GM12878 (cell line): ENCODE measurements around the gene BSND. TPM values are rescaled to one million over a fixed set of nuclear protein-coding genes. Genes with fewer than 3 reads are reported as not detected.

ENCODE experiments used
- ATAC-seq: fragments of 200-7000 bp; cut with Tn5 transposase; 3 replicates; pipeline ENCODE4 v1.9.1; 2020; ENCODE audit warnings: mild to moderate bottlenecking, moderate library complexity
- BruUV-seq: library from RNA; stranded (reverse); fragments of 400-500 nt; replicated peaks from 2 replicates; lab custom pipeline; 2021; lab: Mats Ljungman, UMichigan
- CTCF ChIA-PET: fragments of 300-600 bp; sonication (Branson Sonifier 250); formaldehyde crosslinking; extraction: SDS; loops from one replicate; lab custom pipeline; 2021; ENCODE audit warnings: inconsistent platforms; lab: Yijun Ruan, JAX
- POLR2A ChIA-PET: fragments of 350-600 bp; formaldehyde crosslinking; extraction: SDS; loops from one replicate; lab custom pipeline; 2021; ENCODE audit warnings: inconsistent platforms; lab: Charles Lee
- RAD21 ChIA-PET: fragments of 300-600 bp; sonication (Branson Sonifier 250); formaldehyde crosslinking; loops from one replicate; lab custom pipeline; 2023; ENCODE audit warnings: antibody characterized with exemption; ENCODE audit not compliant: unreplicated experiment; lab: Charles Lee
- SMC1A ChIA-PET: fragments of 300-600 bp; sonication (Branson Sonifier 250); formaldehyde crosslinking; loops from one replicate; lab custom pipeline; 2023; ENCODE audit not compliant: unreplicated experiment, uncharacterized antibody; lab: Charles Lee
- DNase-seq: peaks from one replicate; pipeline ENCODE4 v3.0.0-alpha.2; 2011; ENCODE audit warnings: low read depth, low spot score
- FAIRE-seq: peaks from 3 replicates; lab custom pipeline; 2011; peaks lifted over from hg19 to GRCh38; lab: Jason Lieb, UNC
- H2AFZ ChIP-seq: 2 replicates; pipeline ENCODE4 v1.6.0; 2011; ENCODE audit warnings: low read depth, low read length, control low read depth; ENCODE audit not compliant: control insufficient read depth
- H3K27ac ChIP-seq: 2 replicates; pipeline ENCODE4 v1.5.1; 2011; ENCODE audit warnings: control low read depth; ENCODE audit not compliant: control insufficient read depth, insufficient read depth
- H3K27me3 ChIP-seq, 2 experiments: replicated peaks in 1 of 2; 2 replicates each; pipeline versions ENCODE4 v1.6.0 to v1.6.1; 2011; ENCODE audit warnings: low read length in 1 of 2; ENCODE audit not compliant: control insufficient read depth in 2 of 2, insufficient read depth in 2 of 2
- H3K36me3 ChIP-seq, 2 experiments: 2 replicates each; pipeline ENCODE4 v1.5.1; 2011; ENCODE audit warnings: low read length in 1 of 2; ENCODE audit not compliant: control insufficient read depth in 2 of 2, insufficient read depth in 2 of 2
- H3K4me1 ChIP-seq: 2 replicates; pipeline ENCODE4 v1.6.1; 2011; ENCODE audit warnings: mild to moderate bottlenecking, low read length, moderate library complexity, mixed read lengths; ENCODE audit not compliant: control insufficient read depth, insufficient read depth
- H3K4me2 ChIP-seq: 2 replicates; pipeline ENCODE4 v1.6.0; 2011; ENCODE audit warnings: control low read depth; ENCODE audit not compliant: control insufficient read depth, insufficient read depth
- H3K4me3 ChIP-seq: fragments of 200-600 bp; sonication (generic); 2 replicates; pipeline ENCODE4 v1.5.1; 2016
- H3K79me2 ChIP-seq: 2 replicates; pipeline ENCODE4 v1.6.0; 2011; ENCODE audit warnings: low read length; ENCODE audit not compliant: control insufficient read depth, insufficient read depth
- H3K9ac ChIP-seq: 2 replicates; pipeline ENCODE4 v1.8.0; 2011; ENCODE audit warnings: low read length, control low read depth, mixed read lengths; ENCODE audit not compliant: control insufficient read depth, insufficient read depth
- H3K9me3 ChIP-seq: replicated peaks from 3 replicates; pipeline ENCODE4 v1.5.1; 2011; ENCODE audit warnings: mild to moderate bottlenecking, low read length; ENCODE audit not compliant: control insufficient read depth, insufficient read depth
- H4K20me1 ChIP-seq: 2 replicates; pipeline ENCODE4 v1.6.0; 2011; ENCODE audit not compliant: control insufficient read depth, insufficient read depth
- BCL11A ChIP-seq: IDR thresholded peaks from 2 replicates; pipeline ENCODE4 v1.6.1; 2011; ENCODE audit warnings: low read depth, low read length
- ESRRA ChIP-seq: IDR thresholded peaks from 2 replicates; pipeline ENCODE4 v1.6.1; 2012; ENCODE audit warnings: mild to moderate bottlenecking, low read length, improper control_type of control experiment
- GABPA ChIP-seq: IDR thresholded peaks from 2 replicates; pipeline ENCODE4 v1.6.1; 2014; ENCODE audit warnings: antibody characterized with exemption, low read depth, mild to moderate bottlenecking, inconsistent platforms
- IRF5 ChIP-seq: fragments of 450-650 bp; IDR thresholded peaks from 2 replicates; pipeline ENCODE4 v1.6.1; 2017; ENCODE audit warnings: borderline replicate concordance
- NKRF ChIP-seq: fragments of 450-650 bp; conservative IDR thresholded peaks from 2 replicates; pipeline ENCODE4 v1.6.1; 2017; ENCODE audit warnings: mild to moderate bottlenecking, moderate library complexity
- NR2C2 ChIP-seq: IDR thresholded peaks from 2 replicates; pipeline ENCODE4 v1.6.1; 2011; ENCODE audit warnings: borderline replicate concordance, low read depth; ENCODE audit not compliant: control insufficient read depth, insufficient read length
- PML ChIP-seq: IDR thresholded peaks from 2 replicates; pipeline ENCODE4 v1.6.1; 2012; ENCODE audit warnings: low read length, inconsistent platforms
- SMAD1 ChIP-seq: fragments of 450-650 bp; IDR thresholded peaks from 2 replicates; pipeline ENCODE4 v1.6.1; 2018; ENCODE audit warnings: mild to moderate bottlenecking, low read depth; ENCODE audit not compliant: partially characterized antibody
- SMC3 ChIP-seq: IDR thresholded peaks from 2 replicates; pipeline ENCODE4 v1.6.1; 2011; ENCODE audit warnings: low read length, improper control_type of control experiment, borderline replicate concordance
- WGBS: methylation state at CpG from one replicate; pipeline ENCODE4 v1.1.6; 2016; ENCODE audit warnings: low lambda C conversion rate; ENCODE audit not compliant: insufficient replicate concordance, insufficient coverage; ENCODE audit errors: missing lambda C conversion rate; 5-methylcytosine and 5-hydroxymethylcytosine counted together
- in situ Hi-C: fragments of 300-500 bp; cut with MboI; formaldehyde crosslinking; loops from 9 replicates; pipeline ENCODE4 v1.14.3; 2018; ENCODE audit warnings: mixed read lengths
- intact Hi-C: fragments of 100-400 bp; cut with micrococcal nuclease; formaldehyde crosslinking; loops from one replicate; pipeline ENCODE4 v1.14.2; 2022; ENCODE audit not compliant: unreplicated experiment
- polyA plus RNA-seq, 11 experiments: library from polyadenylated mRNA; depleted of rRNA in 4 of 11; unstranded in 6 of 11; stranded (reverse) in 5 of 11; fragments of >200 nt; fragmentation: Nextera tagmentation in 4 of 11; fragmentation: Illumina TruSeq in 1 of 11; extraction: Ambion mirVana in 4 of 11; extraction: Trizol in 1 of 11; gene quantifications; 1 replicate in 1 of 11; 2 replicates in 10 of 11; pipeline versions ENCODE4 v1.2.1 to v1.2.3, GENCODE V29; 2011 to 2016; ENCODE audit warnings: inconsistent platforms in 2 of 11, missing spikeins in 2 of 11, low read depth in 1 of 11
- total RNA-seq, 4 experiments: library from RNA; depleted of rRNA in 3 of 4; stranded (reverse); fragments of >200 nt in 3 of 4; fragmentation: Illumina TruSeq in 1 of 4; extraction: Trizol in 1 of 4; gene quantifications; 2 replicates each; pipeline versions ENCODE4 v1.2.1 to v1.2.3, GENCODE V29; 2013 to 2021
- TF ChIP-seq, protein P1 (sequence below): fragments of 450-650 bp; IDR thresholded peaks from 2 replicates; pipeline ENCODE4 v1.6.1; 2016; ENCODE audit warnings: mild to moderate bottlenecking
- TF ChIP-seq, protein P2 (sequence below): fragments of 450-650 bp; IDR thresholded peaks from 2 replicates; pipeline ENCODE4 v1.6.1; 2017; ENCODE audit warnings: mild to moderate bottlenecking
- TF ChIP-seq, protein P3 (sequence below): fragments of 450-650 bp; formaldehyde crosslinking; IDR thresholded peaks from 2 replicates; pipeline ENCODE4 v1.4.0; 2022; ENCODE audit warnings: mild to moderate bottlenecking, moderate library complexity

The BSND gene
- total and polyA plus RNA-seq, 10 of the 15 experiments (the other 5 are each of a cell fraction or from before 2014, with no cell fraction given): not detected

- no peak for TF ChIP-seq NKRF
- no peak for TF ChIP-seq SMC3
Measured at GRCh38 chr1:55043011-55043410, 44.3 kb downstream of the BSND start (continued).

GRCh38 chr1:55043726-55044125 is 45.0 kb downstream of the BSND start:
- ChIA-PET SMC1A (no interaction called here), RAD21 (no interaction called here), CTCF (no interaction called here), POLR2A (no interaction called here)
- Histone ChIP-seq H3K36me3 (no peaks in the 10 kb centered on the region), H3K79me2 (no peaks in the 10 kb centered on the region), H3K27me3 (peaks cover 3 to 8% of the 10 kb centered on the region in 2 experiments; a peak in 3 of 4 replicates), H3K4me2 (no peak overlapping the region), H3K4me3 (no peak overlapping the region), H3K9me3 (no peaks in the 10 kb centered on the region), H3K9ac (no peak overlapping the region), H2AFZ (no peak overlapping the region), H3K4me1 (no peaks in the 10 kb centered on the region), H3K27ac (no peak overlapping the region), H4K20me1 (no peaks in the 10 kb centered on the region)
- no TSS peak for BruUV-seq
- FAIRE-seq: no peak
- ATAC-seq: no peak
- WGBS: 35% methylated on average over 9 of the region's 9 CpGs
- TF ChIP-seq BCL11A: no peak
- no peak for TF ChIP-seq PML
- TF ChIP-seq SMAD1: no peak
- TF ChIP-seq, protein P1, sequence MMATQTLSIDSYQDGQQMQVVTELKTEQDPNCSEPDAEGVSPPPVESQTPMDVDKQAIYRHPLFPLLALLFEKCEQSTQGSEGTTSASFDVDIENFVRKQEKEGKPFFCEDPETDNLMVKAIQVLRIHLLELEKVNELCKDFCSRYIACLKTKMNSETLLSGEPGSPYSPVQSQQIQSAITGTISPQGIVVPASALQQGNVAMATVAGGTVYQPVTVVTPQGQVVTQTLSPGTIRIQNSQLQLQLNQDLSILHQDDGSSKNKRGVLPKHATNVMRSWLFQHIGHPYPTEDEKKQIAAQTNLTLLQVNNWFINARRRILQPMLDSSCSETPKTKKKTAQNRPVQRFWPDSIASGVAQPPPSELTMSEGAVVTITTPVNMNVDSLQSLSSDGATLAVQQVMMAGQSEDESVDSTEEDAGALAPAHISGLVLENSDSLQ: no peak
- TF ChIP-seq IRF5: no peak
- TF ChIP-seq GABPA: no peak
- TF ChIP-seq, protein P2, sequence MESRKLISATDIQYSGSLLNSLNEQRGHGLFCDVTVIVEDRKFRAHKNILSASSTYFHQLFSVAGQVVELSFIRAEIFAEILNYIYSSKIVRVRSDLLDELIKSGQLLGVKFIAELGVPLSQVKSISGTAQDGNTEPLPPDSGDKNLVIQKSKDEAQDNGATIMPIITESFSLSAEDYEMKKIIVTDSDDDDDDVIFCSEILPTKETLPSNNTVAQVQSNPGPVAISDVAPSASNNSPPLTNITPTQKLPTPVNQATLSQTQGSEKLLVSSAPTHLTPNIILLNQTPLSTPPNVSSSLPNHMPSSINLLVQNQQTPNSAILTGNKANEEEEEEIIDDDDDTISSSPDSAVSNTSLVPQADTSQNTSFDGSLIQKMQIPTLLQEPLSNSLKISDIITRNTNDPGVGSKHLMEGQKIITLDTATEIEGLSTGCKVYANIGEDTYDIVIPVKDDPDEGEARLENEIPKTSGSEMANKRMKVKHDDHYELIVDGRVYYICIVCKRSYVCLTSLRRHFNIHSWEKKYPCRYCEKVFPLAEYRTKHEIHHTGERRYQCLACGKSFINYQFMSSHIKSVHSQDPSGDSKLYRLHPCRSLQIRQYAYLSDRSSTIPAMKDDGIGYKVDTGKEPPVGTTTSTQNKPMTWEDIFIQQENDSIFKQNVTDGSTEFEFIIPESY: no peak
- no peak for TF ChIP-seq NR2C2
- TF ChIP-seq, protein P3, sequence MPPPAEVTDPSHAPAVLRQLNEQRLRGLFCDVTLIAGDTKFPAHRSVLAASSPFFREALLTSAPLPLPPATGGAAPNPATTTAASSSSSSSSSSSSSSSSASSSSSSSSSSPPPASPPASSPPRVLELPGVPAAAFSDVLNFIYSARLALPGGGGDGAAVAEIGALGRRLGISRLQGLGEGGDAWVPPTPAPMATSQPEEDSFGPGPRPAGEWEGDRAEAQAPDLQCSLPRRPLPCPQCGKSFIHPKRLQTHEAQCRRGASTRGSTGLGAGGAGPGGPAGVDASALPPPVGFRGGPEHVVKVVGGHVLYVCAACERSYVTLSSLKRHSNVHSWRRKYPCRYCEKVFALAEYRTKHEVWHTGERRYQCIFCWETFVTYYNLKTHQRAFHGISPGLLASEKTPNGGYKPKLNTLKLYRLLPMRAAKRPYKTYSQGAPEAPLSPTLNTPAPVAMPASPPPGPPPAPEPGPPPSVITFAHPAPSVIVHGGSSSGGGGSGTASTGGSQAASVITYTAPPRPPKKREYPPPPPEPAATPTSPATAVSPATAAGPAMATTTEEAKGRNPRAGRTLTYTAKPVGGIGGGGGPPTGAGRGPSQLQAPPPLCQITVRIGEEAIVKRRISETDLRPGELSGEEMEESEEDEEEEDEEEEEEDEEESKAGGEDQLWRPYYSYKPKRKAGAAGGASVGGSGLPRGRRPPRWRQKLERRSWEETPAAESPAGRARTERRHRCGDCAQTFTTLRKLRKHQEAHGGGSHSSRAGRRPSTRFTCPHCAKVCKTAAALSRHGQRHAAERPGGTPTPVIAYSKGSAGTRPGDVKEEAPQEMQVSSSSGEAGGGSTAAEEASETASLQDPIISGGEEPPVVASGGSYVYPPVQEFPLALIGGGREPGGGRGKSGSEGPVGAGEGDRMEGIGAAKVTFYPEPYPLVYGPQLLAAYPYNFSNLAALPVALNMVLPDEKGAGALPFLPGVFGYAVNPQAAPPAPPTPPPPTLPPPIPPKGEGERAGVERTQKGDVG (CRISPR knock-in tag): no peak
- no peak for TF ChIP-seq ESRRA
- intact Hi-C loops (no loop called here), in situ Hi-C loops (no loop called here)
- no peak for DNase-seq
